ENCODE measurements around the gene WDR87.

The WDR87 gene

DNA sequence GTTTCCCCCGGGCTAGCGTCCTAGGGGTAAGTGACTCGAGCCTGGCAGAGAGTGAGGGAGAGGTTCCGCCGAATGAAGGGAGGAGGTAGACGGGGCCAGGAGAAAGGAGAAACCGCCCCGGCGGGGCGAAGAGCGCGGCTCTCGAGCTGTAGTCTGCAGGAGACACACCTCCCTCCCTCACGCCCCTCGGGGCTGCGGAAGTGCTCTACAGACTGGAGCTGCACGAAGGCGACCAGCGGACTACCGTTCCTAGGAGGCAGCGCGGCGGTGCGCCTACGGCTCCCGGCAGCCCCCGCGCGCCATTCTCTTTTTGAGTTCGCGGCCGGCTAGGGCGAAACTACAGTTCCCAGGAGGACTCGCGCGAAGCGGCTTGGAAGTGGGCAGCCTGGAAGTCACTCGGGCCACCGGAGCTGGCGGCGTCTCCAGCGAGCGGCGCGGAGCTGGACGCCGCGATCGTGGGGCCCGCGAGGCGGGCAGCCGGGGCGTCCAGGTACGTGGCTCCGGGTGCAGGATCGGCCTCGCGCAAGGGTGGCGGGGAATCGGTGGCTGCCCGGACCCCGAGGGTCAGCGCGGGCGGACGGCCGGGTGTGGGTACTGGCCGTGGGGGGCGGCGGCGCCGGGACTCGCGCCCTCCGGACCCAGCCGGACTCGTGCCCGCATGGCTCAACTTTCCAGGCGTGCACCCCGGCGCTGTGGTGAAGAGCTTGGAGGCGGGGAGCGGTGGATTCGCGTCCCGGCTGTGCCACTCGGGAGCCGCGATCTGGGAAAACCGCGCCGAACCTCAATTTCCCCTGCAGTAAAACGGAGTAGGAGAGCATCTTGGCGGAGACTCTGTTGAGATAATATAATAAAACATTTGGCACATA, 708 bp upstream of the WDR87 start, which contains the start of gene SIPA1L3:
Gene SIPA1L3 (plus strand): TSS at position 340 of the 866 bp plus-strand sequence. CDS start 174,358 bp downstream, outside the sequence.
- DNase-seq (ENCODE audit: low read depth) = peak; percentile 96

GRCh38 chr19:37903096-37903495, 3.3 kb downstream of the WDR87 start:
- DNase-seq (ENCODE audit: low read depth) = no peak
- no peak for TF ChIP-seq CTCF (IDR thresholded peaks at IDR 0.05; ENCODE audit: low read length, missing control alignments)
- no peak overlapping the region for H3K4me3 ChIP-seq (replicated peaks; ENCODE audit: low read depth, low read length)

More for the DNA sequence above, 708 bp upstream of the WDR87 start, which contains the start of gene SIPA1L3:
- peak within 1 kb of the TSS; percentile 89 for H3K4me3 ChIP-seq (replicated peaks; ENCODE audit: low read depth, low read length)
- no peak for TF ChIP-seq CTCF (IDR thresholded peaks at IDR 0.05; ENCODE audit: low read length, missing control alignments)

DNA sequence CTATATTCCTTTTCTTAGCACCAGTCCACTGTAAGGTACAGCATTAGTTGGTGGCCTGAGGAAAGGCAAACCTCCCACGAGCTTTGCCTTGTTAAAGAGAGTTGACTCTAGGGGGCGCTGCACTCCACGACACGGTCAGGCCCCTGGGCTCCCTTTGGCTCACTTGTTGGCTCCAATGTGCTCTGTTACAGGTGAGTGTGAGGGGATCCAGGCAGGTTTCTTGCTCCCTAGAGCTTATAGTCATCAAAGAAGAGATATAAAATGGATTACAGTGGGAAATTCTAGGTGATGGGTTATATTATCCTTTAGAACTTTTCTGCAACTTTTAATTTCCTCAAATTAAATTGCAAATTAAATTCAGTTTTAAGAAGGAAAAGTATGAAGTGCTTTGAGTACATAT, 3.7 kb downstream of the WDR87 start:
- H3K4me3 ChIP-seq (replicated peaks; ENCODE audit: low read depth, low read length) = no peak overlapping the region
- TF ChIP-seq CTCF (IDR thresholded peaks at IDR 0.05; ENCODE audit: low read length, missing control alignments) = peak; percentile 82
- peak; percentile 80 for DNase-seq (ENCODE audit: low read depth)

DNA sequence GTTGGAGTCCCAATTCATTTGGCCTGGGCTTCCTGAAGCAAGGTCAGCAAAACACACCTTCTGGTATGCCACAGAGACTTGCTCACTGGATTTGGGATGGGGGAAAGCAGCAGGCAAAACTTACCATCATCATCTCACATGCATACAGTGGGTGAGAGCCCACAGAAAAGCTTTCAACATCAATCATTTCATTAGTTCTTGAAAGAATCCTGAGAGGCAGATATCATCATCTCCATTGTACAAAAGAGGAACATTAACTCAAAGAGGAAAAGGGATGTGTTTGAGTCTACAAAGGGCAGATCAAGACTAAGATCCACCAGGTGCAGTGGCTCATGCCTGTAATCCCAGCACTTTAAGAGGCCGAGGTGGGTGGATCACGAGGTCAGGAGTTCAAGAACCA, 6.4 kb downstream of the WDR87 start:
- no peak overlapping the region for H3K4me3 ChIP-seq (replicated peaks; ENCODE audit: low read depth, low read length)
- no peak for TF ChIP-seq CTCF (IDR thresholded peaks at IDR 0.05; ENCODE audit: low read length, missing control alignments)
- no peak for DNase-seq (ENCODE audit: low read depth)

DNA sequence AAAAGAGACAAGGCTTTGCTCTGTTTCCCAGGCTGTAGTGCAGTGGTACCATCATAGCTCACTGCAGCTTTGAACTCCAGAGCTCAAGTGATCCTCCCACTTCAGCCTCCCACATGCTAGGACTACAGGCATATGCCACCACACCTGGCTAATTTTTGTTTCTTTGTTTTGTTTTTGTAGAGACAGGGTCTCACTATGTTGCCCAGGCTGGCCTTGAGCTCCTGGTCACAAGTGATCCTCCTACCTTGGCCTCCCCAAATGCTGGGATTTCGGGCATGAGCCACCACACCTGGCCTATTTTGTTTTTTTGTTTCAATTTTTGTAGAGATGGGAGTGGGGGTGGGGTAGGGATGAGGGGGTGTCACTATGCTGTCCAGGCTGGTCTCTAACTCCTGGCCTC, 6.9 kb downstream of the WDR87 start:
- no peak overlapping the region for H3K4me3 ChIP-seq (replicated peaks; ENCODE audit: low read depth, low read length)
- TF ChIP-seq CTCF (IDR thresholded peaks at IDR 0.05; ENCODE audit: low read length, missing control alignments) = no peak
- DNase-seq (ENCODE audit: low read depth) = no peak

DNA sequence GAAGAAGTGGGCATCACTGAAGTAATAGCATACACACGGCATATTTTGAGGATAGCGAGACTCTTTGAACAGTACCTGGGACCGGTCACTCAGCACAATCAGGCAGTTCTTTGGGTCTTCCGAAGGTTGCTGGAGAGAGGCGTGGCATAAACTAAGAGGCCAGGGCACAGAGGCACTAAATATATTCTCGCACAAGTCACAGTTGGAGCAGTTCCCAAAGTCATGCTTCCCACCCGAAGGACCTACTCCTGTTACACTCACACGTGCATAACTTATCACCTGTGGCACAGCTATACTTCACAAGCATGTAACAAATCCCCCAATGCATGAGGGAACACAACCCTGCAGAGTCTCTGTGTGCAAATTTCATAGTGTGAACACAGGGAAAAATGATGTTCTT, 10.2 kb downstream of the WDR87 start:
- DNase-seq (ENCODE audit: low read depth) = no peak
- no peak for TF ChIP-seq CTCF (IDR thresholded peaks at IDR 0.05; ENCODE audit: low read length, missing control alignments)

More for the DNA sequence above, 10.2 kb downstream of the WDR87 start:
- no peak overlapping the region for H3K4me3 ChIP-seq (replicated peaks; ENCODE audit: low read depth, low read length)
